Liver (tissue), 3 donors: ENCODE data around the gene NDUFS5.

ENCODE experiments used
- GABPA ChIP-seq, 2 donors: IDR thresholded peaks in 1 of 2; conservative IDR thresholded peaks in 1 of 2; 2 replicates each; pipeline ENCODE4 v1.6.1; 2016; ENCODE audit warnings: antibody characterized with exemption in 2 of 2, mild to moderate bottlenecking in 1 of 2, moderate library complexity in 1 of 2
- HNF4G ChIP-seq: IDR thresholded peaks from 2 replicates; pipeline ENCODE4 v1.6.1; 2016; ENCODE audit warnings: antibody characterized with exemption
- JUND ChIP-seq, 2 donors: IDR thresholded peaks; 2 replicates each; pipeline ENCODE4 v1.6.1; 2016; ENCODE audit warnings: antibody characterized with exemption in 2 of 2
- YY1 ChIP-seq: IDR thresholded peaks from 2 replicates; pipeline ENCODE4 v1.6.1; 2016; ENCODE audit warnings: antibody characterized with exemption, mild to moderate bottlenecking
- TF ChIP-seq, protein P1 (sequence below): fragments of 150-350 bp; IDR thresholded peaks from 2 replicates; pipeline ENCODE4 v1.5.1; 2017; ENCODE audit warnings: improper control_type of control experiment, low read depth, low read length; ENCODE audit not compliant: missing input control
- TF ChIP-seq, protein P2 (sequence below): IDR thresholded peaks from 2 replicates; pipeline ENCODE4 v1.6.1; 2016; ENCODE audit warnings: antibody characterized with exemption
- TF ChIP-seq, protein P3 (sequence below): IDR thresholded peaks from 2 replicates; pipeline ENCODE4 v1.6.1; 2016; ENCODE audit warnings: antibody characterized with exemption, mild to moderate bottlenecking
- donor health status: healthy.
- donor health status: healthy.

DNA sequence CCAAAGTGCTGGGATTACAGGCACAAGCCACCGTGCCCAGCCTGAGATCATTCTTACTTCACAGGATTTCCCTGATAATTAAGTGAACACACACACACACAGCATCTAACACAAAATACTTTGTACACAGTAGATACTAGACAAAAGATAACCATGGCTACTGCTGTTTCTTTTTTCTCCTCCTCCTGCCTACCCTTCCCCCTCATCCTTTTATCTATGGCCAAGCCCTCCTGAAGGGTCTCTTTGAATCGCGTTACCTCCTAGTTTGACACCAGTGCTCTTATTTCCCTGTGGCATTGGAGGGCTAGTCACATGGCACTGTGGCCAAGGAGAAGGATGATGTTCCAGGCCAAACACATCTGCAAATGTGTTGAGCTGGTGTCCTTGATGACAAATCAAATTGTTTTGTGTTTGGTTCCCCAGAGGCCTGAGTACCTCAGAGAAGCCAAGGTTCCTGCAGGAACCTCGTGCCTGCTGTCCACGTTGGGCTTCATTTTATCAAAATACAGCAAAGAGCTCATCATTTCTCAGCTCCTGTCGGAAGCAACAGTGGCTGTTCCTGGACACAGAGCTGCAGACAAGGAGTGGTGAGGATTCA is 20.6 kb downstream of the NDUFS5 start:
- TF ChIP-seq, protein P1, sequence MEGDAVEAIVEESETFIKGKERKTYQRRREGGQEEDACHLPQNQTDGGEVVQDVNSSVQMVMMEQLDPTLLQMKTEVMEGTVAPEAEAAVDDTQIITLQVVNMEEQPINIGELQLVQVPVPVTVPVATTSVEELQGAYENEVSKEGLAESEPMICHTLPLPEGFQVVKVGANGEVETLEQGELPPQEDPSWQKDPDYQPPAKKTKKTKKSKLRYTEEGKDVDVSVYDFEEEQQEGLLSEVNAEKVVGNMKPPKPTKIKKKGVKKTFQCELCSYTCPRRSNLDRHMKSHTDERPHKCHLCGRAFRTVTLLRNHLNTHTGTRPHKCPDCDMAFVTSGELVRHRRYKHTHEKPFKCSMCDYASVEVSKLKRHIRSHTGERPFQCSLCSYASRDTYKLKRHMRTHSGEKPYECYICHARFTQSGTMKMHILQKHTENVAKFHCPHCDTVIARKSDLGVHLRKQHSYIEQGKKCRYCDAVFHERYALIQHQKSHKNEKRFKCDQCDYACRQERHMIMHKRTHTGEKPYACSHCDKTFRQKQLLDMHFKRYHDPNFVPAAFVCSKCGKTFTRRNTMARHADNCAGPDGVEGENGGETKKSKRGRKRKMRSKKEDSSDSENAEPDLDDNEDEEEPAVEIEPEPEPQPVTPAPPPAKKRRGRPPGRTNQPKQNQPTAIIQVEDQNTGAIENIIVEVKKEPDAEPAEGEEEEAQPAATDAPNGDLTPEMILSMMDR, result no peak
- TF ChIP-seq HNF4G (no peak), GABPA (IDR thresholded peaks at IDR 0.05 in 1 of 2, conservative IDR thresholded peaks at IDR 0.05 in 1 of 2) (no peak), YY1 (no peak), JUND (IDR thresholded peaks at IDR 0.05) (no peak)
- TF ChIP-seq, protein P2, sequence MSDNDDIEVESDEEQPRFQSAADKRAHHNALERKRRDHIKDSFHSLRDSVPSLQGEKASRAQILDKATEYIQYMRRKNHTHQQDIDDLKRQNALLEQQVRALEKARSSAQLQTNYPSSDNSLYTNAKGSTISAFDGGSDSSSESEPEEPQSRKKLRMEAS, result no peak
- TF ChIP-seq, protein P3, sequence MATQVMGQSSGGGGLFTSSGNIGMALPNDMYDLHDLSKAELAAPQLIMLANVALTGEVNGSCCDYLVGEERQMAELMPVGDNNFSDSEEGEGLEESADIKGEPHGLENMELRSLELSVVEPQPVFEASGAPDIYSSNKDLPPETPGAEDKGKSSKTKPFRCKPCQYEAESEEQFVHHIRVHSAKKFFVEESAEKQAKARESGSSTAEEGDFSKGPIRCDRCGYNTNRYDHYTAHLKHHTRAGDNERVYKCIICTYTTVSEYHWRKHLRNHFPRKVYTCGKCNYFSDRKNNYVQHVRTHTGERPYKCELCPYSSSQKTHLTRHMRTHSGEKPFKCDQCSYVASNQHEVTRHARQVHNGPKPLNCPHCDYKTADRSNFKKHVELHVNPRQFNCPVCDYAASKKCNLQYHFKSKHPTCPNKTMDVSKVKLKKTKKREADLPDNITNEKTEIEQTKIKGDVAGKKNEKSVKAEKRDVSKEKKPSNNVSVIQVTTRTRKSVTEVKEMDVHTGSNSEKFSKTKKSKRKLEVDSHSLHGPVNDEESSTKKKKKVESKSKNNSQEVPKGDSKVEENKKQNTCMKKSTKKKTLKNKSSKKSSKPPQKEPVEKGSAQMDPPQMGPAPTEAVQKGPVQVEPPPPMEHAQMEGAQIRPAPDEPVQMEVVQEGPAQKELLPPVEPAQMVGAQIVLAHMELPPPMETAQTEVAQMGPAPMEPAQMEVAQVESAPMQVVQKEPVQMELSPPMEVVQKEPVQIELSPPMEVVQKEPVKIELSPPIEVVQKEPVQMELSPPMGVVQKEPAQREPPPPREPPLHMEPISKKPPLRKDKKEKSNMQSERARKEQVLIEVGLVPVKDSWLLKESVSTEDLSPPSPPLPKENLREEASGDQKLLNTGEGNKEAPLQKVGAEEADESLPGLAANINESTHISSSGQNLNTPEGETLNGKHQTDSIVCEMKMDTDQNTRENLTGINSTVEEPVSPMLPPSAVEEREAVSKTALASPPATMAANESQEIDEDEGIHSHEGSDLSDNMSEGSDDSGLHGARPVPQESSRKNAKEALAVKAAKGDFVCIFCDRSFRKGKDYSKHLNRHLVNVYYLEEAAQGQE, result no peak
